ENCODE data around the gene SLIT2. TPM values are rescaled to one million over a fixed set of nuclear protein-coding genes. Genes with fewer than 3 reads are reported as not detected.
A peak's percentile ranks its signal among the peaks of the same experiment; 100 is the strongest.

SLIT2 gene, protein sequence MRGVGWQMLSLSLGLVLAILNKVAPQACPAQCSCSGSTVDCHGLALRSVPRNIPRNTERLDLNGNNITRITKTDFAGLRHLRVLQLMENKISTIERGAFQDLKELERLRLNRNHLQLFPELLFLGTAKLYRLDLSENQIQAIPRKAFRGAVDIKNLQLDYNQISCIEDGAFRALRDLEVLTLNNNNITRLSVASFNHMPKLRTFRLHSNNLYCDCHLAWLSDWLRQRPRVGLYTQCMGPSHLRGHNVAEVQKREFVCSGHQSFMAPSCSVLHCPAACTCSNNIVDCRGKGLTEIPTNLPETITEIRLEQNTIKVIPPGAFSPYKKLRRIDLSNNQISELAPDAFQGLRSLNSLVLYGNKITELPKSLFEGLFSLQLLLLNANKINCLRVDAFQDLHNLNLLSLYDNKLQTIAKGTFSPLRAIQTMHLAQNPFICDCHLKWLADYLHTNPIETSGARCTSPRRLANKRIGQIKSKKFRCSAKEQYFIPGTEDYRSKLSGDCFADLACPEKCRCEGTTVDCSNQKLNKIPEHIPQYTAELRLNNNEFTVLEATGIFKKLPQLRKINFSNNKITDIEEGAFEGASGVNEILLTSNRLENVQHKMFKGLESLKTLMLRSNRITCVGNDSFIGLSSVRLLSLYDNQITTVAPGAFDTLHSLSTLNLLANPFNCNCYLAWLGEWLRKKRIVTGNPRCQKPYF (N-terminal part only)
- not detected for polyA plus RNA-seq

GRCh38 chr4:20251796-20252655, at the start of gene SLIT2:
TSS of gene SLIT2 (plus strand) at chr4:20251905. CDS start at chr4:20253816, 1,911 bp downstream.
- H3K27ac Mint-ChIP-seq, result no peak within 1 kb of the TSS
- peaks cover 0 to 9% (median 6%) of the 10 kb centered on the region in 3 donors for H3K36me3 Mint-ChIP-seq
- H3K4me3 Mint-ChIP-seq, result peak within 1 kb of the TSS in 1 of 5 donors; percentile 53
- peaks cover 1 to 5% of the 10 kb centered on the region in 2 donors for H3K4me1 Mint-ChIP-seq
- peaks cover 0 to 38% (median 15%) of the 10 kb centered on the region in 6 donors for H3K9me3 Mint-ChIP-seq
- peaks cover 7 to 19% (median 12%) of the 10 kb centered on the region in 3 donors for H3K27me3 Mint-ChIP-seq (ENCODE audit: low read depth in 3 of 3)
- DNase-seq, result no peak

DNA sequence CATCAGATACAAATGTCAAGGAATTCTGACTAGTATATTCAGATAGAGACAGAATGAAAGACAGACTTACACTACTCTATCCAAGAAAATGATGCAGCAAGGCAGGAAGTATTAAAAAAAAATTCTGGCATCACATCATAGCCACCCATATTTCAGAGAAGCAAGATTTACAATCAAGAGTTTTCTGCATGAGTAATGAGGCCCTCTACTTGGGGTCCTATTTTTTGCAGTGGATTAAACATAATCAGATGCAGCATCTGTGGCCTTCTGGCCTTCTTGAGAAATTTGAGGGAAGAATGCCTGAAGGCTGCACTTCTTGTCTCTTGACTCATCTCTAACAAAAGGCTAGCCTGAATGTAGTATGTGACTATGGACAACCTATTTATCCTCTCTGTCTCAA, 48.2 kb upstream of the SLIT2 start:
- Mint-ChIP-seq H3K27ac (no peak overlapping the region), H3K9me3 (peaks cover 0 to 14% (median 5%) of the 10 kb centered on the region in 6 donors), H3K4me3 (no peak overlapping the region), H3K4me1 (no peaks in the 10 kb centered on the region), H3K27me3 (ENCODE audit: low read depth in 3 of 3) (no peaks in the 10 kb centered on the region), H3K36me3 (no peaks in the 10 kb centered on the region)
- no peak for DNase-seq

DNA sequence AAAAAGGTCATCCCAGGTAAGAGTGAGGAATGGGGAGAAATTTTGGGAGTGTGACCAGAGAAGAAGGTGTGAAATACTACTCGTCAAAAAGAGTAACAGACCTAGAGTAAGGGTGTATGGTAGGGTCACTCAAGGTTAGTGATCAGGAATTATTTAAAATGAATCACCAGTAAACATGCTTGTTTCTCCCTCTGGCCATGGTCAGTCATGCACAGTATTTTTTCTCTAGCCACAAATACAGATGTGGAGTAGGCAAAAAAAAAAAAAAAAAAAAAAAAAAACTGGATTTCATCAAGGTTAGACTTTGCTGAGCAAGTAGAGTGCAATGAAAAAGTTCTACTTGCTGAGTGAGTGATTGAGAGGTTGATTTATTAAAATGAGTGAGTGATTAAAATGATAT, 34.2 kb upstream of the SLIT2 start:
- no peaks in the 10 kb centered on the region for H3K4me1 Mint-ChIP-seq
- H3K4me3 Mint-ChIP-seq, result no peak overlapping the region
- DNase-seq, result no peak
- H3K27me3 Mint-ChIP-seq (ENCODE audit: low read depth in 3 of 3), result peaks cover 0 to 2% (median 0%) of the 10 kb centered on the region in 3 donors
- H3K36me3 Mint-ChIP-seq, result no peaks in the 10 kb centered on the region
- H3K9me3 Mint-ChIP-seq, result peaks cover 3 to 28% (median 10%) of the 10 kb centered on the region in 6 donors
- H3K27ac Mint-ChIP-seq, result no peak overlapping the region

- H3K36me3 Mint-ChIP-seq, result no peaks in the 10 kb centered on the region
- H3K9me3 Mint-ChIP-seq, result peaks cover 4 to 31% (median 10%) of the 10 kb centered on the region in 6 donors
- peaks cover 0 to 2% (median 0%) of the 10 kb centered on the region in 3 donors for H3K27me3 Mint-ChIP-seq (ENCODE audit: low read depth in 3 of 3)
- H3K27ac Mint-ChIP-seq, result no peak overlapping the region
- no peak overlapping the region for H3K4me3 Mint-ChIP-seq
- DNase-seq, result no peak
- H3K4me1 Mint-ChIP-seq, result no peaks in the 10 kb centered on the region
Measured at GRCh38 chr4:20217951-20218350, 33.8 kb upstream of the SLIT2 start.

GRCh38 chr4:20219521-20219920, 32.2 kb upstream of the SLIT2 start:
- Mint-ChIP-seq H3K36me3 (no peaks in the 10 kb centered on the region), H3K27ac (no peak overlapping the region), H3K9me3 (peaks cover 9 to 34% (median 18%) of the 10 kb centered on the region in 6 donors), H3K4me3 (no peak overlapping the region), H3K4me1 (no peaks in the 10 kb centered on the region), H3K27me3 (ENCODE audit: low read depth in 3 of 3) (peaks cover 0 to 3% (median 2%) of the 10 kb centered on the region in 3 donors)
- DNase-seq, result no peak

DNA sequence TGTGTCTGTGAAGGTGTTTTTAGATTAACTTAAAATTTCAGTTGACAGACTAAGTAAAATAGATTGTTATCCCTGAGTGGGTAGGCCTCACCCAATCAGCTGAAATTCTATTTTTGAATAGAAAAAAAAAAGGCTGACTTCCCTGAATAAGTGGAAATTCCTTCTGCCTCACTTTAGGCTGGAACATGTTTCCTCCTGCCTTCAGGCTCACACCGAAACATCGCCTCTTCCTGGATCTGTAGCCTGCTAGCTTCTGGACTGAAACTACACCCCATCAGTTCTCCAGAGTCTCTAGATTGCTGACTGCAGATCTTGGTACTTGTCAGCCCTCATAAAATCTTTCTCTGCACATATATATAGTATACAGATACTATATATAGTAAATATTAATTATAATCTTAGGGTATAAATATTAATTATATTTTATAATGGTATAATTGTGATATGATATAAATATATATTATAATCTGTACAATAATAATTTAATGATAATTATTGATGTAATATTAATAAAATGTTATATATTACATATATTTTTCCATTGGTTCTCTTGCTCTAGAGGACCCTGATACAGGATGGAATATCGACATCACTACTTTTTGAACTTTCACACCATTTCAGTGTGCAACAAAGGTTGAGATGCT, 13.7 kb upstream of the SLIT2 start:
- no peak for DNase-seq
- Mint-ChIP-seq H3K36me3 (no peaks in the 10 kb centered on the region), H3K27me3 (ENCODE audit: low read depth in 3 of 3) (peaks cover 0 to 1% (median 0%) of the 10 kb centered on the region in 3 donors), H3K27ac (no peak overlapping the region), H3K9me3 (peaks cover under 1 to 14% (median 4%) of the 10 kb centered on the region in 6 donors), H3K4me1 (no peaks in the 10 kb centered on the region), H3K4me3 (no peak overlapping the region)

GRCh38 chr4:20248155-20248558, 3.5 kb upstream of the SLIT2 start:
- Mint-ChIP-seq H3K36me3 (peaks cover 0 to 6% (median 6%) of the 10 kb centered on the region in 3 donors), H3K27ac (no peak overlapping the region), H3K4me1 (peaks cover 1 to 5% of the 10 kb centered on the region in 2 donors), H3K4me3 (no peak overlapping the region), H3K9me3 (peaks cover 0 to 33% (median 10%) of the 10 kb centered on the region in 6 donors), H3K27me3 (ENCODE audit: low read depth in 3 of 3) (peaks cover 3 to 10% (median 3%) of the 10 kb centered on the region in 3 donors)
- DNase-seq, result no peak

DNA sequence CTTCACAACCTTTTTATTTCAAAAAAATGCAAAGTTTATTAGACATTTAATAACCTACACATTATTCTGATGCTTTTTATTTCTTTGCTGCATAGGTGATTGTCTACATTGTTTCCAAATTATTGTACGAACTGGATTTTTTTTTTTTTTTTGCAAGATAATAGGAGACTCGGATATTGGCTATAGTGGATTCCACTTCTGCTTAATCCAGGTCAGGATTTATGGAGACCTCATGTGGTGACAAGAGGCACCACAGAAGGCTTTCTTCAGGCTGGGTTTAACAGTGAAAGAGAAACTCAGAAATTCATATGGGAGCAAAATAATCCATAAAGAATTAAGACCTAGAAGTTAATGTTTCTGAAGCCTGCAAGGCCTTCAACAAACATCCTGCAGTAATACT, 2.4 kb upstream of the SLIT2 start:
- DNase-seq, result no peak
- Mint-ChIP-seq H3K27ac (no peak overlapping the region), H3K9me3 (peaks cover 0 to 27% (median 10%) of the 10 kb centered on the region in 6 donors), H3K4me3 (no peak overlapping the region), H3K36me3 (peaks cover 0 to 6% (median 6%) of the 10 kb centered on the region in 3 donors), H3K4me1 (peaks cover 1 to 5% of the 10 kb centered on the region in 2 donors), H3K27me3 (ENCODE audit: low read depth in 3 of 3) (peaks cover 5 to 14% (median 6%) of the 10 kb centered on the region in 3 donors)

GRCh38 chr4:20251031-20251795, 492 bp upstream of the SLIT2 start:
- no peak for DNase-seq
- Mint-ChIP-seq H3K4me3 (peak overlapping the region in 1 of 5 donors; percentile 53), H3K27ac (no peak overlapping the region), H3K4me1 (peaks cover 1 to 5% of the 10 kb centered on the region in 2 donors), H3K27me3 (ENCODE audit: low read depth in 3 of 3) (peaks cover 7 to 19% (median 9%) of the 10 kb centered on the region in 3 donors), H3K9me3 (peaks cover 0 to 33% (median 12%) of the 10 kb centered on the region in 6 donors), H3K36me3 (peaks cover 0 to 9% (median 6%) of the 10 kb centered on the region in 3 donors)

DNA sequence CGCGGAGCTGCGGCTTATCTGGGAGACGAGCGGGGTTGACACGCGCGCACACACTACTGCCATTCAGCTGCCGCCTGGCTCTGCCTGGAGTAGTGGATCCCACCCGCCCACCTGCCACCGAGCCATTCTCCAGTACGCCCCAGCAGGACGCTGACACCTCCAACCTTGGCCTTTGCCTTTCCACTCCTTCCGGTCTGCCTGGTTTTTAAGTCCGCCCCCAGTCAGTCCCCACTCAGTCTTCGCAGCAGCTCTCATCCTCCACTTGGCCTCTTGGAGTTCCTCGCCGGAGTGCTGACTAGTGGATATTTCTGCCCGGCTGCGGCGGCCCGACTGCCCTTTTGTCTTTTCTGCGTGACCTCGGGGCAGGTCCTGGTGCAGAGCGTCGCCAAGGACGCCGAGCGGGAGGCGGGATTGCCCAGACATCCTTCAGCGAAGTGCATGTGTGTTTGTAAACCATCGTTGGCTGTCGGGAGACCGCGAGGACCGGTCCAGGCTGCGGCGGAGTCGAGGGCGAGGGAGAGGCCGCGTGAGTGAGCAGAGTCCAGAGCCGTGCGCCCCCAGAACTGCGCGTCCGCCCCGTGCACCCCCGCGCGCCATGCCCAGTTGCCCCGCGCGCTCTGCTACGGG, 1.1 kb downstream of the SLIT2 start:
- peak overlapping the region in 1 of 5 donors; percentile 30 for H3K4me3 Mint-ChIP-seq
- no peak for DNase-seq
- H3K9me3 Mint-ChIP-seq, result peaks cover 0 to 38% (median 15%) of the 10 kb centered on the region in 6 donors
- H3K4me1 Mint-ChIP-seq, result peaks cover 1 to 5% of the 10 kb centered on the region in 2 donors
- H3K36me3 Mint-ChIP-seq, result peaks cover 0 to 9% (median 6%) of the 10 kb centered on the region in 3 donors
- no peak overlapping the region for H3K27ac Mint-ChIP-seq
- H3K27me3 Mint-ChIP-seq (ENCODE audit: low read depth in 3 of 3), result peaks cover 7 to 19% (median 12%) of the 10 kb centered on the region in 3 donors

GRCh38 chr4:20253283-20253734, 1.6 kb downstream of the SLIT2 start:
- Mint-ChIP-seq H3K27me3 (ENCODE audit: low read depth in 3 of 3) (peaks cover 7 to 19% (median 12%) of the 10 kb centered on the region in 3 donors), H3K4me3 (no peak overlapping the region), H3K36me3 (peaks cover 0 to 9% (median 6%) of the 10 kb centered on the region in 3 donors), H3K4me1 (peaks cover 1 to 5% of the 10 kb centered on the region in 2 donors), H3K27ac (no peak overlapping the region), H3K9me3 (peaks cover 0 to 38% (median 15%) of the 10 kb centered on the region in 6 donors)
- DNase-seq, result no peak
